Uterus (tissue), 2 donors: ENCODE results near the gene PNKD.

Source experiments
- CTCF ChIP-seq, 4 experiments: fragments of 200-600 bp in 2 of 4; fragments of 450-650 bp in 2 of 4; sonication (generic) in 2 of 4; IDR thresholded peaks; one replicate each; pipeline ENCODE4 v1.5.1; 2016 to 2019; ENCODE audit warnings: antibody characterized with exemption in 4 of 4, mild to moderate bottlenecking in 2 of 4, moderate library complexity in 1 of 4
- POLR2A ChIP-seq, 2 donors: fragments of 450-650 bp; IDR thresholded peaks; one replicate each; pipeline ENCODE4 v1.6.1; 2016; ENCODE audit warnings: antibody characterized with exemption in 2 of 2, mild to moderate bottlenecking in 1 of 2, moderate library complexity in 1 of 2

- TF ChIP-seq CTCF (IDR thresholded peaks at IDR 0.05) (no peak), POLR2A (IDR thresholded peaks at IDR 0.05) (no peak)
Measured at GRCh38 chr2:218271487-218271797, 1.1 kb downstream of the PNKD start.
